Mesendoderm (in vitro differentiated cells): ENCODE data around the gene HIP1R.
A peak's percentile ranks its signal among the peaks of the same experiment; 100 is the strongest.

Experiments used
- DNase-seq: peaks from one replicate; pipeline ENCODE4 v3.0.0; 2013
- H2AK5ac ChIP-seq: 2 replicates; pipeline ENCODE4 v1.6.1; 2013; ENCODE audit warnings: low read length, inconsistent platforms
- H2BK120ac ChIP-seq: 2 replicates; pipeline ENCODE4 v1.6.1; 2013; ENCODE audit warnings: low read depth, mild to moderate bottlenecking, low read length, moderate library complexity, mixed read lengths
- H2BK15ac ChIP-seq: replicated peaks from 2 replicates; pipeline ENCODE4 v1.6.1; 2013; ENCODE audit warnings: low read depth, mild to moderate bottlenecking, moderate library complexity
- H2BK5ac ChIP-seq: 2 replicates; pipeline ENCODE4 v1.6.1; 2013; ENCODE audit warnings: low read length, inconsistent platforms
- H3K18ac ChIP-seq: 2 replicates; pipeline ENCODE4 v1.6.1; 2013; ENCODE audit warnings: mild to moderate bottlenecking, low read length, mixed read lengths
- H3K23ac ChIP-seq: one replicate; pipeline ENCODE4 v1.6.1; 2013; ENCODE audit warnings: low read length
- H3K27ac ChIP-seq: 2 replicates; pipeline ENCODE4 v1.5.1; 2013; ENCODE audit warnings: low read depth, mild to moderate bottlenecking, inconsistent platforms, low read length, moderate library complexity
- H3K27me3 ChIP-seq: 2 replicates; pipeline ENCODE4 v1.6.1; 2013; ENCODE audit warnings: low read length, control low read depth, mild to moderate bottlenecking, inconsistent platforms; ENCODE audit not compliant: insufficient read depth, poor library complexity
- H3K36me3 ChIP-seq: 2 replicates; pipeline ENCODE4 v1.6.1; 2013; ENCODE audit warnings: low read length, inconsistent platforms; ENCODE audit not compliant: control insufficient read depth, insufficient read depth
- H3K4ac ChIP-seq: one replicate; pipeline ENCODE4 v1.6.1; 2013; ENCODE audit warnings: low read depth, mild to moderate bottlenecking, low read length, moderate library complexity
- H3K4me1 ChIP-seq: 2 replicates; pipeline ENCODE4 v1.6.1; 2013; ENCODE audit warnings: low read depth, low read length, inconsistent platforms; ENCODE audit not compliant: control insufficient read depth
- H3K4me2 ChIP-seq: 2 replicates; pipeline ENCODE4 v1.6.1; 2013; ENCODE audit warnings: low read length
- H3K4me3 ChIP-seq: 2 replicates; pipeline ENCODE4 v1.5.1; 2013; ENCODE audit warnings: mild to moderate bottlenecking, low read length
- H3K56ac ChIP-seq: one replicate; pipeline ENCODE4 v1.6.1; 2013; ENCODE audit warnings: low read length
- H3K79me1 ChIP-seq: 2 replicates; pipeline ENCODE4 v1.6.1; 2013; ENCODE audit warnings: low read length, inconsistent platforms
- H3K79me2 ChIP-seq: 2 replicates; pipeline ENCODE4 v1.6.1; 2013; ENCODE audit warnings: mild to moderate bottlenecking, low read length; ENCODE audit not compliant: control insufficient read depth, insufficient read depth
- H3K9ac ChIP-seq: 2 replicates; pipeline ENCODE4 v1.6.1; 2013; ENCODE audit warnings: low read length, inconsistent platforms
- H4K5ac ChIP-seq: one replicate; pipeline ENCODE4 v1.6.1; 2013; ENCODE audit warnings: low read length
- H4K8ac ChIP-seq: one replicate; pipeline ENCODE4 v1.6.1; 2013; ENCODE audit warnings: low read depth, mild to moderate bottlenecking, control low read depth, low read length, moderate library complexity
- WGBS: extraction: QIAGEN DNeasy Blood & Tissue Kit; methylation state at CpG from one replicate; pipeline ENCODE4 v1.1.7; 2013; ENCODE audit warnings: low lambda C conversion rate, missing lambda C conversion rate; ENCODE audit not compliant: insufficient coverage; ENCODE audit errors: extremely low coverage; 5-methylcytosine and 5-hydroxymethylcytosine counted together

Gene HIP1R

GRCh38 chr12:122825773-122826724 is 9.2 kb upstream of the HIP1R start:
- no peak overlapping the region for H3K4me2 ChIP-seq
- no peak overlapping the region for H4K5ac ChIP-seq
- no peak overlapping the region for H3K18ac ChIP-seq
- no peak overlapping the region for H3K27ac ChIP-seq
- H2BK15ac ChIP-seq: no peak overlapping the region
- H3K23ac ChIP-seq: no peak overlapping the region
- H3K56ac ChIP-seq: no peak overlapping the region
- no peak overlapping the region for H3K9ac ChIP-seq
- no peak overlapping the region for H3K4me3 ChIP-seq
- no CpG with 5 or more reads among the region's 22 CpGs for WGBS
- no peak overlapping the region for H2BK120ac ChIP-seq
- H3K4me1 ChIP-seq: no peaks in the 10 kb centered on the region
- no peaks in the 10 kb centered on the region for H3K36me3 ChIP-seq
- DNase-seq: no peak
- no peak overlapping the region for H3K4ac ChIP-seq
- no peak overlapping the region for H4K8ac ChIP-seq
- H3K79me1 ChIP-seq: no peaks in the 10 kb centered on the region
- H3K79me2 ChIP-seq: no peaks in the 10 kb centered on the region
- H2BK5ac ChIP-seq: no peak overlapping the region
- no peak overlapping the region for H2AK5ac ChIP-seq
- H3K27me3 ChIP-seq: no peaks in the 10 kb centered on the region

DNA sequence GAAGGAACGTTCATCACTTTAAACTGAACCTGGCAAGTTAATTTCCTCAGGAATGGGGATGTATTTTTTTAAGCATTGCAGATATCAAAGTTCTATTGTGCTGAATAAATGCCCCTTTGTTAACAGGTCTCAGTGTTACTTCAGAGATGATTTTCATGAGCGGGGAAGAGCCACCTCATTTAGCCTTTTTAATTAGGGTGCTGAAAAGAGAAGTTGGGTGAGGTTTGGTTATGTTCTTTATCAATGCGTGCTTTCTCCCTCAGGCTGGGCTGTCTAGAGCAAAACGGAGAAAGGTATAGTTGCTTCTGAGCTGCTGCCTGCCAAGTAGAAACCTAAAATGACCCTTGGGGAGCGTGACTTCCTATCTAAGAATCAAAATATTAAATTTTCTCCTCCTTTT is 8.0 kb upstream of the HIP1R start:
- H4K8ac ChIP-seq: no peak overlapping the region
- no peak overlapping the region for H2BK5ac ChIP-seq
- H3K79me1 ChIP-seq: no peaks in the 10 kb centered on the region
- WGBS: no CpG with 5 or more reads among the region's 5 CpGs
- no peak overlapping the region for H2BK120ac ChIP-seq
- H3K79me2 ChIP-seq: no peaks in the 10 kb centered on the region
- H3K56ac ChIP-seq: no peak overlapping the region
- H3K27me3 ChIP-seq: no peaks in the 10 kb centered on the region
- no peak overlapping the region for H2AK5ac ChIP-seq
- no peak overlapping the region for H3K4ac ChIP-seq
- H3K4me3 ChIP-seq: no peak overlapping the region
- no peak overlapping the region for H3K9ac ChIP-seq
- H4K5ac ChIP-seq: no peak overlapping the region
- no peak overlapping the region for H3K18ac ChIP-seq
- no peak overlapping the region for H3K23ac ChIP-seq
- H3K27ac ChIP-seq: no peak overlapping the region
- DNase-seq: no peak
- H3K36me3 ChIP-seq: no peaks in the 10 kb centered on the region
- H2BK15ac ChIP-seq: no peak overlapping the region
- H3K4me2 ChIP-seq: no peak overlapping the region
- no peaks in the 10 kb centered on the region for H3K4me1 ChIP-seq

DNA sequence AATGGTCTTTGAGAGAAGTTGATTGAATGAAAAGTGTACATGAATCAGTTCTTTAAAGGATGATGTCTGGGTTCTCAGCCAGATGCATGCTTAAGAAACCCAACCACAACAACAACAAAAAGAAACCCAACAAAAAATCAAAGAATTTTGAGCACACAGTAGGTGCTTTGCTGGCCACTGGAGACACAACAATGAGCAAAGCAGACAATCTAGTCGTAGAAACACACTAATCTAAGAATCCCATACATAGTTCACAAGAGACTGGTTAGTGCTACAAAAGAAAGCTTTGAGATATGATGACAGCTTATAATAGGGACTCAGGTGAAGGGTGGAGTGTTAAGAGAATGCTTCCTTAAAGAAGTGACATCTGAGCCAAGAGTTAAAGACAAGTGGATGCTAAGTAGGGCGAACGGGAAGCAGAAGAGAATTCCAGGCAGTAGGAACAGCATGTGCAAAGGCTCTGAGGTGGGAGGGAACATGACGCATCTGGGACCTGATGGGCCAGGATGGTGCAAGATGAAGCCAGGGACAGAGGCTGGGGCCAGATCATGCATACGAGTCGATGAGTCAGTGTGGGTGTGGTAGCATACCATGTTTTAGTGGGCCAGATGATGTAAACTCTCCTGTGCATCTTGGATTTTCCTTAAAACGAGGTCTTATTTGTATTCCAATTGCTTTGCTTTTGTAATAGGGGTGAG is 4.6 kb upstream of the HIP1R start:
- H3K9ac ChIP-seq: no peak overlapping the region
- H2BK5ac ChIP-seq: no peak overlapping the region
- H3K4me2 ChIP-seq: no peak overlapping the region
- H3K23ac ChIP-seq: no peak overlapping the region
- no peak overlapping the region for H2AK5ac ChIP-seq
- no peak overlapping the region for H3K4me3 ChIP-seq
- no peaks in the 10 kb centered on the region for H3K27me3 ChIP-seq
- H3K27ac ChIP-seq: no peak overlapping the region
- peak; percentile 59 for DNase-seq
- H3K36me3 ChIP-seq: no peaks in the 10 kb centered on the region
- WGBS: no CpG with 5 or more reads among the region's 7 CpGs
- no peaks in the 10 kb centered on the region for H3K79me2 ChIP-seq
- H4K5ac ChIP-seq: no peak overlapping the region
- no peaks in the 10 kb centered on the region for H3K79me1 ChIP-seq
- no peak overlapping the region for H2BK15ac ChIP-seq
- no peak overlapping the region for H3K56ac ChIP-seq
- no peak overlapping the region for H2BK120ac ChIP-seq
- H3K4me1 ChIP-seq: no peaks in the 10 kb centered on the region
- no peak overlapping the region for H3K18ac ChIP-seq
- no peak overlapping the region for H4K8ac ChIP-seq
- H3K4ac ChIP-seq: no peak overlapping the region

GRCh38 chr12:122834104-122834920 is 945 bp upstream of the HIP1R start:
- Histone ChIP-seq H3K56ac (peak overlapping the region; percentile 22), H2BK15ac (no peak overlapping the region), H3K27ac (no peak overlapping the region), H3K18ac (no peak overlapping the region), H3K79me2 (no peaks in the 10 kb centered on the region), H3K4me3 (peak overlapping the region; percentile 20), H3K4me2 (peak overlapping the region; percentile 63), H4K5ac (no peak overlapping the region), H3K4me1 (peaks cover 2% of the 10 kb centered on the region), H3K27me3 (no peaks in the 10 kb centered on the region), H3K23ac (no peak overlapping the region), H3K4ac (no peak overlapping the region), H3K36me3 (no peaks in the 10 kb centered on the region), H4K8ac (no peak overlapping the region), H3K9ac (peak overlapping the region; percentile 26), H2AK5ac (no peak overlapping the region), H2BK120ac (no peak overlapping the region), H2BK5ac (no peak overlapping the region), H3K79me1 (no peaks in the 10 kb centered on the region)
- no CpG with 5 or more reads among the region's 21 CpGs for WGBS
- DNase-seq: peak; percentile 82

DNA sequence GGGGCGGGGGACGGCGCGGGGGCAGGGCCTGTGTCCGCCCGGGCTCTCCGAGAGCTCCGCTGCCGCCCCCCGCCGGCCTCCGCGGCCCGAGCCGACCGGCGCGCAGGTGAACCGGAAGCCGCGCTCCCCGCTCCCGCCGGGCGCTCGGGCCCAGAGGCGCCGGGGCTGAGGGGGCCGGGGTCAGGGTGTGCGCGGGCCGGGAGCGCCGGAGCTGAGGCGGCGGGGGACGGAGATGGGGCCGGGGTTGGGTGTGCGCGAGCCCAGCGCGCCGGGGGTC is 431 bp downstream of the HIP1R start:
- Histone ChIP-seq H4K5ac (no peak overlapping the region), H3K27me3 (no peaks in the 10 kb centered on the region)
- WGBS: no CpG with 5 or more reads among the region's 43 CpGs

More for the DNA sequence above, 431 bp downstream of the HIP1R start:
- Histone ChIP-seq H3K36me3 (no peaks in the 10 kb centered on the region), H3K4me2 (peak overlapping the region; percentile 78), H3K4me1 (peaks cover 2% of the 10 kb centered on the region), H3K79me2 (no peaks in the 10 kb centered on the region), H3K23ac (no peak overlapping the region), H3K27ac (no peak overlapping the region), H2AK5ac (no peak overlapping the region), H2BK5ac (no peak overlapping the region), H2BK120ac (no peak overlapping the region), H3K56ac (peak overlapping the region; percentile 18), H2BK15ac (no peak overlapping the region), H3K79me1 (no peaks in the 10 kb centered on the region), H3K18ac (peak overlapping the region; percentile 62), H3K4me3 (peak overlapping the region; percentile 27), H3K4ac (no peak overlapping the region), H3K9ac (peak overlapping the region; percentile 59), H4K8ac (no peak overlapping the region)
- no peak for DNase-seq
